B cell (primary cell): ENCODE results near the gene ENTREP3. TPM values are rescaled to one million over a fixed set of nuclear protein-coding genes. Genes with fewer than 3 reads are reported as not detected.

ENCODE experiments used
- ATAC-seq: fragments of 200-7000 bp; cut with Tn5 transposase; one replicate; pipeline ENCODE4 v1.10.0; 2021; ENCODE audit warnings: low read depth, mild to moderate bottlenecking, moderate number of reproducible peaks, moderate library complexity
- CTCF ChIA-PET: fragments of 350-600 bp; sonication (Branson Sonifier 250); formaldehyde crosslinking; loops from one replicate; lab custom pipeline; 2021; ENCODE audit warnings: antibody characterized with exemption, inconsistent platforms; lab: Charles Lee
- POLR2A ChIA-PET: fragments of 350-600 bp; sonication (Branson Sonifier 250); formaldehyde crosslinking; loops from one replicate; lab custom pipeline; 2021; ENCODE audit warnings: antibody characterized with exemption; lab: Charles Lee
- DNase-seq: peaks from one replicate; pipeline ENCODE4 v3.0.0; 2013
- H2AFZ ChIP-seq: 2 replicates; pipeline ENCODE4 v1.6.1; 2012; ENCODE audit warnings: mild to moderate bottlenecking, low read depth, low read length; ENCODE audit not compliant: insufficient read depth, poor library complexity, severe bottlenecking
- H3K27ac ChIP-seq, 2 donors: 1 replicate in 1 of 2; 2 replicates in 1 of 2; pipeline ENCODE4 v1.5.1; 2012 to 2013; ENCODE audit warnings: low read length in 2 of 2, mild to moderate bottlenecking in 2 of 2, moderate library complexity in 1 of 2
- H3K27me3 ChIP-seq, 4 experiments: fragments of 200-600 bp in 1 of 4; sonication (generic) in 1 of 4; replicated peaks in 1 of 4; 1 replicate in 2 of 4; 2 replicates in 2 of 4; pipeline versions ENCODE4 v1.6.1 to v1.7.0; 2013 to 2016; ENCODE audit warnings: low read length in 3 of 4, mild to moderate bottlenecking in 2 of 4, mixed read lengths in 1 of 4, moderate library complexity in 1 of 4; ENCODE audit not compliant: insufficient read depth in 4 of 4, control insufficient read depth in 3 of 4; ENCODE audit errors: control extremely low read depth in 1 of 4
- H3K36me3 ChIP-seq, 2 experiments: replicated peaks in 1 of 2; 1 replicate in 1 of 2; 2 replicates in 1 of 2; pipeline versions ENCODE4 v1.6.1 to v1.7.1; 2013; ENCODE audit warnings: low read length in 1 of 2; ENCODE audit not compliant: insufficient read depth in 2 of 2, control insufficient read depth in 1 of 2; ENCODE audit errors: control extremely low read depth in 1 of 2, extremely low read depth in 1 of 2
- H3K4me1 ChIP-seq, 2 donors: fragments of 200-600 bp in 1 of 2; sonication (generic) in 1 of 2; 1 replicate in 1 of 2; 2 replicates in 1 of 2; pipeline versions ENCODE4 v1.5.1 to v1.6.1; 2013 to 2017; ENCODE audit warnings: low read length in 2 of 2; ENCODE audit not compliant: control insufficient read depth in 2 of 2, insufficient read depth in 2 of 2
- H3K4me2 ChIP-seq: replicated peaks from 2 replicates; pipeline ENCODE3; 2012; ENCODE audit warnings: mild to moderate bottlenecking, low read depth, low read length; ENCODE audit not compliant: poor library complexity, severe bottlenecking
- H3K4me3 ChIP-seq, 5 experiments: fragments of 200-600 bp in 1 of 5; sonication (generic) in 1 of 5; 1 replicate in 3 of 5; 2 replicates in 2 of 5; pipeline versions ENCODE4 v1.5.1 to v1.7.0; 2011 to 2016; ENCODE audit warnings: low read length in 4 of 5, mild to moderate bottlenecking in 4 of 5, low read depth in 2 of 5, control low read depth in 1 of 5, moderate library complexity in 1 of 5; ENCODE audit not compliant: insufficient read depth in 1 of 5; ENCODE audit errors: control extremely low read depth in 1 of 5, extremely low read depth in 1 of 5
- H3K79me2 ChIP-seq: fragments of 200-600 bp; sonication (generic); one replicate; pipeline ENCODE4 v1.6.0; 2016; ENCODE audit warnings: low read length; ENCODE audit not compliant: control insufficient read depth, insufficient read depth
- H3K9ac ChIP-seq: fragments of 200-600 bp; sonication (generic); 2 replicates; pipeline ENCODE4 v1.6.1; 2017; ENCODE audit warnings: mild to moderate bottlenecking, low read length, moderate library complexity
- H3K9me3 ChIP-seq, 3 donors: one replicate each; pipeline versions ENCODE4 v1.6.1 to v1.7.1; 2013; ENCODE audit warnings: low read length in 2 of 3; ENCODE audit not compliant: control insufficient read depth in 2 of 3, insufficient read depth in 1 of 3; ENCODE audit errors: control extremely low read depth in 1 of 3
- H4K20me1 ChIP-seq: 2 replicates; pipeline ENCODE4 v1.6.0; 2012; ENCODE audit warnings: mild to moderate bottlenecking, low read length; ENCODE audit not compliant: insufficient read depth, control insufficient read depth, poor library complexity, severe bottlenecking
- H3K27ac Mint-ChIP-seq: one replicate; pipeline ENCODE4 v1.8.0; 2021; ENCODE audit warnings: mixed read lengths
- H3K27me3 Mint-ChIP-seq: one replicate; pipeline ENCODE4 v1.8.0; 2021; ENCODE audit warnings: mixed read lengths
- H3K4me1 Mint-ChIP-seq: one replicate; pipeline ENCODE4 v1.8.0; 2021; ENCODE audit warnings: mixed read lengths
- H3K4me3 Mint-ChIP-seq: one replicate; pipeline ENCODE4 v1.8.0; 2021; ENCODE audit warnings: mixed read lengths
- H3K9me3 Mint-ChIP-seq: one replicate; pipeline ENCODE4 v1.8.0; 2022; ENCODE audit warnings: mixed read lengths; ENCODE audit not compliant: insufficient read depth
- CTCF ChIP-seq: fragments of 200-600 bp; IDR thresholded peaks from one replicate; pipeline ENCODE4 v1.8.0; 2022; ENCODE audit warnings: antibody characterized with exemption, mild to moderate bottlenecking
- EZH2 ChIP-seq: IDR thresholded peaks from 2 replicates; pipeline ENCODE4 v1.6.1; 2012; ENCODE audit warnings: borderline replicate concordance, low read depth, mild to moderate bottlenecking, moderate library complexity, low read length; ENCODE audit not compliant: insufficient read depth, poor library complexity, severe bottlenecking
- WGBS: methylation state at CpG from one replicate; pipeline ENCODE4 v1.1.5; 2013; ENCODE audit warnings: missing lambda C conversion rate; ENCODE audit not compliant: insufficient coverage; 5-methylcytosine and 5-hydroxymethylcytosine counted together
- intact Hi-C: fragments of 100-400 bp; cut with micrococcal nuclease; formaldehyde crosslinking; loops from one replicate; pipeline ENCODE4 v1.10.0; 2022
- polyA plus RNA-seq: library from polyadenylated mRNA; depleted of rRNA; stranded (reverse); fragments of >200 nt; gene quantifications from 2 replicates; pipeline ENCODE4 v1.2.3, GENCODE V29; 2012
- total RNA-seq, 2 donors: library from RNA; stranded (reverse); fragments of 120-200 nt in 1 of 2; gene quantifications; 1 replicate in 1 of 2; 2 replicates in 1 of 2; pipeline versions ENCODE4 v1.2.3 to v1.2.4, GENCODE V29; 2013 to 2022

Gene ENTREP3
- total and polyA plus RNA-seq, 2 donors (not counting 1 experiment from before 2014, with no cell fraction given): 7.6 to 15.2 TPM

- POLR2A ChIA-PET: interaction anchor here (0.7 to 1.0 kb wide), 2 partner anchors 46 to 72 kb away, joined by 4 to 8 read pairs; no protein-coding TSS in a partner anchor
Observed at GRCh38 chr1:155277070-155277901, 22.0 kb upstream of the ENTREP3 start, which contains the start of gene HCN3. Gene HCN3, plus strand, starts transcription at chr1:155277463. Its CDS starts 128 bp downstream, at chr1:155277591.

More at GRCh38 chr1:155277070-155277901, 22.0 kb upstream of the ENTREP3 start, which contains the start of gene HCN3:
- Histone ChIP-seq H3K4me2 (peak within 1 kb of the TSS; percentile 100), H2AFZ (peak within 1 kb of the TSS; percentile 88), H3K36me3 (no peaks in the 10 kb centered on the region), H3K27me3 (no peaks in the 10 kb centered on the region), H3K9ac (peak within 1 kb of the TSS; percentile 76), H3K4me1 (peaks cover 25 to 36% of the 10 kb centered on the region in 2 donors), H3K9me3 (no peaks in the 10 kb centered on the region), H4K20me1 (peaks cover 5% of the 10 kb centered on the region), H3K79me2 (peaks cover 14% of the 10 kb centered on the region), H3K27ac (peak within 1 kb of the TSS in 1 of 2 donors; percentile 33), H3K4me3 (peak within 1 kb of the TSS; percentile 49 to 64 (median 59))
- ATAC-seq: peak; percentile 75
- H3K4me1 Mint-ChIP-seq: peaks cover 35% of the 10 kb centered on the region
- 2% methylated on average over 67 of the region's 68 CpGs for WGBS
- no peaks in the 10 kb centered on the region for H3K9me3 Mint-ChIP-seq
- peak within 1 kb of the TSS; percentile 41 for H3K27ac Mint-ChIP-seq
- intact Hi-C loops: loop anchor here (1.0 to 5.0 kb wide), 6 partner anchors 15 to 190 kb away; partner anchors contain the start of genes FDPS and SCAMP3
- DNase-seq: peak; percentile 95
- H3K4me3 Mint-ChIP-seq: peak within 1 kb of the TSS; percentile 83
- CTCF ChIA-PET: interaction anchor here (0.7 to 1.3 kb wide), 6 partner anchors 26 to 227 kb away, joined by 3 to 7 read pairs (median 4); partner anchors contain the start of gene RUSC1
- TF ChIP-seq CTCF (peak; percentile 76), EZH2 (no peak)
- H3K27me3 Mint-ChIP-seq: no peaks in the 10 kb centered on the region
